Measurements from ENCODE around the gene KDM4C.
"Not testable (repeated sequence)": the region's sequence is repeated elsewhere in the genome, so short reads cannot be mapped to it uniquely, and the experiment has no call there.

The KDM4C gene

DNA sequence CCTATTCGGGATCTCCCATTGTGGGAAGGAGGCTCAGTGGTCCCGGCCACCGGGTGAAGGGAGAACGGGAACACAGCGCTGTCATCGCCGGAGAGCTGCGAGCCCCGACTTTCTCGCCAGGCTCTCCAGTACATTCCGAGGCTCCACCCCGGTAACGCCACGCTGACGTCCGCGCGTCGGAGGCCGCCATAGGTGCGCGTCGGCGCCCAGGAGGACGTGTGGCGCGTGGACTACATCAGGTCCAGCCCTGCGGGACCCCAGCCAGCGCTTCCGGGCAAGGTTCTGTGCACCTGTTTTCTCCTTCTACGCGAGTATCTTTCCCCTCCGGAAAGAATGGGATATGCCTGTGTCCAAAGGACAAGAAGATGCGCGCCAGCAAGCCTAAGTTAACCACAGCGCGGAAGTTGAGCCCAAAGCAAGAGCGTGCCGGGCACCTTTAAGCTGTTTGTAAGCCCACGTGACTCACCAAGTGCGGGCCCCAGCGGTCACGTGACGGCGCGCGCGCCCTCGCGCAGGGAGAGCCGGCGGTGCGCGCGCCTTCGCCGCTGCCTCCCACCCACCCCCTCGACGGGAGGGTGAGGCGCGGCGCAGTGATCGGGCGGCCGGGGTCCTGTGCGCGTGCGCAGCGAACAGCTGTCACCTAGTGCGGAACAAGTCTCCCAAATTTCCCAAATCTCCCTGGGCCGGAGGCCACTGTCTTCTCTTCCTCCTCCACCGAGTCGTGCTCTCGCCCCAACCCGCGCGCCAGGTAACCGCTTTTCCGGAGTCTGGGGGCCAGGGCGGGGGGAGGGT, at the start of gene KDM4C:
Gene KDM4C, plus strand, starts transcription at position 518 of the 792 bp plus-strand sequence. CDS start 35,016 bp downstream, outside the sequence.
- peak; percentile 79 for DNase-seq

GRCh38 chr9:6708732-6709131, 49.0 kb upstream of the KDM4C start:
- DNase-seq = no peak

- no peak for DNase-seq
These were observed 46.4 kb upstream of the KDM4C start for GRCh38 chr9:6711403-6711802.

GRCh38 chr9:6712041-6712440, 45.7 kb upstream of the KDM4C start:
- DNase-seq = no peak

DNA sequence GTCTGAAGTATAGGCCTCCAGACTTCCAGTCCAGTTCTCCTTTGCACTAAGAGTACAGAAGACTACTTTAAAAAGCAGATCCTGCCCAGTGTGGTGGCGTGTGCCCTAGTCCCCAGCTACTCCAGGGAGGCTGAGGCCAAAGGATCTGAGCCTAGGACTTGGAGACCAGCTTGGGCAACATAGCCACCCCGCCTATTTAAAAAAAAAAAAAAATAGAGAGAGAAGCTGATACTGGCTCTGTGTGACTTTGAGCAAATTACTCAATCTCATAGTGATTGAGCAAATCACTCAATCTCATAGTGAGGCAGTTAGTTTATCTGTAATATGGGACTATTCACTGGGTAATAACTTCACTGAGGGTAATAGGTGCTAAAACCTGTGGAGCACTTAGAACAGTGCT, 43.6 kb upstream of the KDM4C start:
- DNase-seq = no peak

- not testable (repeated sequence) for DNase-seq
These were observed 42.5 kb upstream of the KDM4C start for GRCh38 chr9:6715153-6715754.

GRCh38 chr9:6715755-6716643, 41.8 kb upstream of the KDM4C start:
- DNase-seq = no peak

- DNase-seq = no peak
These were observed 41.0 kb upstream of the KDM4C start for GRCh38 chr9:6716766-6717165.

- DNase-seq = no peak
These were observed 33.8 kb upstream of the KDM4C start for GRCh38 chr9:6723881-6724420.

DNA sequence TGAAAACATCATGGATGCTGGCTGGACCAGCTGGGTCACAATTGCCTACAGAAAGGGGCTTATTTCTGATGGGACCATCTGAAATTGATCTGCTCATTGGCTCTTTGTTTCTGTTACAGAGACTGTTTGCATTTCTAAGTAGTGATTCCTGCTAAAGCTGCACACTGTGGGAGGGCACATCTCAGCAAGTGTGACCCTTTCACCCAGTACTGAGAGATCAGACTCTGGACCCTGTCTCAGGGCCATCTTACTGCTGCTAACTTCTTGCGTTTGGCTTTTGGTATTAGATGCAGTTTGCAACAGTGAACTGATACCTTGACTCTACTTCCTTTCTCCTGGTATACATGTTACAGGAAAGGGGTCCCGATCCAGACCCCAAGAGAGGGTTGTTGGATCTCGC, 24.5 kb upstream of the KDM4C start:
- no peak for DNase-seq

GRCh38 chr9:6733831-6734230, 23.9 kb upstream of the KDM4C start:
- DNase-seq = no peak

DNA sequence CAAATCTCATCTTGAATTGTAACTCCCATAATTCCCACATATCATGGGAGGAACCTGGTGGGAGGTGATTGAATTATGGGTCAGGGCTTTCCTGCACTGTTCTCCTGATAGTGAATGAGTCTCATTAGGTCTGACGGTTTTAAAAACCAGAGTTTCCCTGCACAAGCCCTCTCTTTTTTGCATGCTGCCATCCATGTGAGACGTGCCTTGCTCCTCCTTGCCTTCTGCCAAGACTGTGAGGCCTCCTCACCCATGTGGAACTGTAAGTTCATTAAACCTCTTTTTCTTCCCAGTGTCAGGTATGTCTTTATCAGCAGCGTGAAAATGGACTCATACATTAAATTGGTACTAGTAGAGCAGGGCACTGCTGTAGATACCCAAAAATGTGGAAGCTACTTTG, 22.4 kb upstream of the KDM4C start:
- no peak for DNase-seq

- DNase-seq = no peak
These were observed 18.6 kb upstream of the KDM4C start for GRCh38 chr9:6739218-6739617.

DNA sequence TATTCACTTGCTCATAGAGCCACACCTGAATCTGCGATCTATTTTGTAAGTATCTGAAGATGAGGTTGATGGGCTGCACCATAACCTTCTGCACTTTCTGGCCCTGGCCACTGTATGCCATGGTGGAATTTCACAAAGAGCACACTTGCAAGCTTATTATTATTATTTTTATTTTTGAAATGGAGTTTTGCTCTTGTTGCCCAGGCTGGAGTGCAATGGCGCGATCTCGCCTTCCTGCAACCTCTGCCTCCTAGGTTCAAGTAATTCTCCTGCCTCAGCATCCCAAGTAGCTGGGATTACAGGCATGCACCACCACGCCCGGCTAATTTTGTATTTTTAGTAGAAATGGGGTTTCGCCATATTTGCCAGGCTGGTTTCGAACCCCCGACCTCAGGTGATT, 8.9 kb upstream of the KDM4C start:
- DNase-seq = not testable (repeated sequence)

- DNase-seq = not testable (repeated sequence)
These were observed 2.9 kb upstream of the KDM4C start for GRCh38 chr9:6754861-6755260.

DNA sequence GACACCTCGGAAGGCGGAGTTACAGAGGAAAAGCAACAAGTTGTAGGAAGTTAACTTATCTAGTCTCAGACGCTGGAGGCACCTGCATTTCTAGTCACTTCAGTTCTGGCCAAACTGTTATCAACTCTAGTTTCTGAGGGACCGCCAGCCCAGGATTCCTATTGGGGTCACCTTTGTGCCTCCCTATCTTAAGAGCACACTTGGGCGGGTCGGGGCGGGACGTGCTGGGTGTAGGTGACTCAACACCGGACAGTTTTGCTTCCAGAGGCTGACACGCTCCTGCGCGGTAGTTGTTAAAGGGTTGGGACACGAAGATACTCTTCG, 679 bp upstream of the KDM4C start:
- no peak for DNase-seq

- DNase-seq = no peak
These were observed 400 bp downstream of the KDM4C start for GRCh38 chr9:6758248-6758497.

DNA sequence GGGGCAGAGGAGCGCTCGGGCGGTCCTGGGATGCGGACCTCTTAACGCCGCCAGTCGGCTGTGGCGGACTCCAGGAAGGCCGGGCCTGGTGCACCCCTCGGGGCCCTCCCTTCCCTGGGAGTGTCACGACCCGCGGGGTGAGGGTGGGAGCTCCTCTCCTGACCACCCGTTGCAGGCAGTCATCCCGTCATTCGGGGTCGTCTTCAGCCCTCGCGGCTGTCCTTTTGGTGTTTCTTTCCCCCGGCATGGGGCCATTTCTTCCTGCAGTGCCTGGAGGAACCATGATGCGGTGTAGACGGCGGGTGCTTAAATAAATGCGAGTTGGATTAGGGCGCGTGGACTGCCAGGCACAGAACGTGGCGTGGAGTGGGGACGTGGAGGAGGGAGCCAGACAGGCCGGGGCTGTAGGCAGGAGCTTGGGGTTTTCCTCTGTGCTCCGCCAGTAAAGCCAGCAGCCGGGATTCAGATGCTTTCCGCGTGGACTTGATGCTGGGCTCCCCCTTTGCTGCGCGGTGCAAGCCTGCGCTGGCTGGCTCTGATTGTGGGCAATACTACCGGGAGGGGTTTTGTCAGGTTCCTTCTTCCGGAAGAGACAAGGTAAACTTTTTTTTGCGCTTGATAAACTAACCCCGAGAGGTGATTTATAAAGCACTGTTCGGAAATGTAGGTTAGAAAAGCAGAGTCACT, 868 bp downstream of the KDM4C start:
- DNase-seq = no peak

DNA sequence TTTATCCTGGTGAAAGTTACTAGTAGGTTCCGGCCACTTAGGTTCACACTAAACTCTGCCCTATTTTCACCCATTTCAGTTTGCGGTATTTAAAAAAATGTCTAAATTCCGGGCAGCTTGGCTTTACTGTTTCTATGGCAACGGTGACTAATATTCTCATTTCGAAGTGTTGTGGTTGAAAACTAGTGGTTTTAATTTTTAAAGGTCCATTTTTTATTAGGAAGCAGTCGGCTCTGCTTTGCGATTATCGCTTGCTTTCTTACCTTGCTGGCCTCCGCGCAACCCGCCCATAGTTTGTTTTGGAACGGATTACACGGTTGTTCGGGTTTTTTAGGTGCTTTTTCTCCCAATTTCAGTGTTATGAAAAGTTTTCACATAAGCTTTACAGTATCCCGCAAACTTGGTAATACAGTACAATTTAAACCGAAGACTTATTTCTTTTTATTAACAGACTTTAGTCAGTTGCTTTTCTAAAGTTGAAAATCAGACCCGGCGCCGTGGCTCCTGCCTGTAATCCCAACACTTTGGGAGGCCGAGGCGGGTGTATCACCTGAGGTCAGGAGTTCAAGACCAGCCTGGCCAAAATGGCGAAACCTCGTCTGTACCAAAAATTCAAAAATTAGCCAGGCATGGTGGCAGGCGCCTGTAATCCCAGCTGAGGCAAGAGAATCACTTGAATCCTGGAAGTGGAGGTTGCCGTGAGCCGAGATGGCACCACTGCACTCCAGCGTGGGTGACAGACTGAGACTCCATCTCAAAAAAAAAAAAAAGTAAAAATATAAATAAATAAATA, 1.6 kb downstream of the KDM4C start:
- no peak for DNase-seq

DNA sequence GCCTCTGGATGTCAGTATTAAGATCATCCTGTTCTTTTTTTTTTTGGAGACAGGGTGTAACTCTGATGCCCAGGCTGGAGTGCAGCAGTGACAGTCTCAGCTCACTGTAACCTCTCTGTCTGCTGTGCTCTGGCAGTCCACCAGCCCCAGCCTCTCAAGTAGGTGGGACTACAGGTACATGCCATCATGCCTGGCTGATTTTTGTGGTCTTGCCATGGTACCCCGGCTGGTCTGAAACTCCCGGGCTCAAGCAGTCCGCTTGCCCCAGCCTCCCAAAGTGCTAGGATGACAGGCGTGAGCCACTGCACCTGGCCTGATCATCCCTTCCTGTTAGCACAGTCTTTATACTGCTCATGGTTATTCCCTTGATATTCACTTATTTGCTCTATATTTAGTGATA, 3.5 kb downstream of the KDM4C start:
- no peak for DNase-seq

DNA sequence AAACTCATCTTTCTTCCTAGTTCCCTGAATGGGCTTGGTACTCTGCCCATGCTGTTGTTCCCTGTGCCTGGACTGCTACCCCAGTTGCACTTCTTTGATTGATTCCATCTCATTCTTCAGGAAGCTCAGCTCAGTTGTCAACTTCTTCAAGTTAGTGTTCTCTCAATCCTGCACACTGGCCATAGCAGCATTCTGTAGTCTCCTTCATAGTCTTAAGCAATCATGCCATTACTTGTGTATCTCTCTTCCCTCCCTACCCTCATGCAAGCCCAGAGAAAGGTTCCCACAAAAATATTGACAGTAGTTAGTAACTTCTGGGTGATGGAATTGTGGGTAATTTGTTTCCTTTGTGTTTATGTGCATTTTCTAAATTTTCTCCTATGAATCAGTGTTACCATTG, 5.5 kb downstream of the KDM4C start:
- no peak for DNase-seq

DNA sequence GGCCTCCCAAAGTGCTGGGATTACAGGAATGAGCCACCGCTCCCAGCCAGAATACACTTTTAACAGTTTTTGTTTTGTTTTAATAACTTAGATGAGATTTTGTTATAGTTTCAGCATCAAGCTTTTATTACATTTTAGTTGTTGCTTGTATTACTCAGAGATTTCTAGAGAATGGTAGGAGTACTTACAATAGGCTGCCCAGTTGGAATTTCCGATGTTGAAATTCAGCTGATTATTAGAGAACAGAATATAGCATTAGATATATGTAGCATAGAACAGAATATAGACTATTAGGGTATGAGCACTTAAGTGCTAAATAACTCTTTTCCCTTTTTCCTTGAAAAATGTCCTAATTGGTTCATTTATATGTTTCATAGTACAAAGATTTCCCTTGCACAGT, 6.2 kb downstream of the KDM4C start:
- no peak for DNase-seq

Measured in SHP77 treated with DMSO at 0.1 percent for 48 hours (cell line).